GM19239 (cell line): ENCODE measurements around the gene JADE2.
"Not testable (repeated sequence)": the region's sequence is repeated elsewhere in the genome, so short reads cannot be mapped to it uniquely, and the experiment has no call there.

Source experiments
- DNase-seq: peaks from one replicate; pipeline ENCODE4 v3.0.0; 2011; ENCODE audit warnings: low spot score; ENCODE audit not compliant: insufficient read length
- FAIRE-seq: peaks from 2 replicates; lab custom pipeline; 2011; peaks lifted over from hg19 to GRCh38; lab: Jason Lieb, UNC

The JADE2 gene

GRCh38 chr5:134547579-134547978, 22.1 kb downstream of the JADE2 start:
- FAIRE-seq (no peak), DNase-seq (no peak)

- FAIRE-seq, result peak; percentile 23
Observed at GRCh38 chr5:134547999-134548658, 22.7 kb downstream of the JADE2 start.

GRCh38 chr5:134549714-134550113, 24.2 kb downstream of the JADE2 start:
- DNase-seq (no peak), FAIRE-seq (no peak)

More at GRCh38 chr5:134547999-134548658, 22.7 kb downstream of the JADE2 start:
- no peak for DNase-seq

- DNase-seq (no peak), FAIRE-seq (peak; percentile 83)
Observed at GRCh38 chr5:134550271-134551214, 25.1 kb downstream of the JADE2 start.

GRCh38 chr5:134551901-134552300, 26.4 kb downstream of the JADE2 start:
- no peak for FAIRE-seq
- DNase-seq, result no peak

GRCh38 chr5:134552301-134552700, 26.8 kb downstream of the JADE2 start:
- no peak for DNase-seq

GRCh38 chr5:134552716-134553115, 27.2 kb downstream of the JADE2 start:
- not testable (repeated sequence) for FAIRE-seq

More at GRCh38 chr5:134552301-134552700, 26.8 kb downstream of the JADE2 start:
- FAIRE-seq, result no peak

GRCh38 chr5:134553821-134554267, 28.4 kb downstream of the JADE2 start:
- FAIRE-seq (peak; percentile 28), DNase-seq (no peak)

More at GRCh38 chr5:134552716-134553115, 27.2 kb downstream of the JADE2 start:
- DNase-seq, result not testable (repeated sequence)

GRCh38 chr5:134554319-134555222, 29.1 kb downstream of the JADE2 start:
- DNase-seq (no peak), FAIRE-seq (peak; percentile 54)

- no peak for FAIRE-seq
- DNase-seq, result no peak
Observed at GRCh38 chr5:134555223-134555889, 29.9 kb downstream of the JADE2 start.

- no peak for DNase-seq
- no peak for FAIRE-seq
Observed at GRCh38 chr5:134555890-134556311, 30.4 kb downstream of the JADE2 start.

GRCh38 chr5:134556588-134556987, 31.1 kb downstream of the JADE2 start:
- FAIRE-seq, DNase-seq: not testable (repeated sequence)

- DNase-seq (no peak), FAIRE-seq (no peak)
Observed at GRCh38 chr5:134556994-134557393, 31.5 kb downstream of the JADE2 start.

- no peak for DNase-seq
- FAIRE-seq, result no peak
Observed at GRCh38 chr5:134559672-134560071, 34.2 kb downstream of the JADE2 start.

- no peak for DNase-seq
- no peak for FAIRE-seq
Observed at GRCh38 chr5:134560698-134561097, 35.2 kb downstream of the JADE2 start.

- FAIRE-seq (peak; percentile 64), DNase-seq (no peak)
Observed at GRCh38 chr5:134561871-134562296, 36.4 kb downstream of the JADE2 start.

- FAIRE-seq (no peak), DNase-seq (no peak)
Observed at GRCh38 chr5:134563221-134563620, 37.8 kb downstream of the JADE2 start.

- no peak for DNase-seq
- no peak for FAIRE-seq
Observed at GRCh38 chr5:134563962-134564361, 38.5 kb downstream of the JADE2 start.

- FAIRE-seq (no peak), DNase-seq (no peak)
Observed at GRCh38 chr5:134564396-134564795, 38.9 kb downstream of the JADE2 start.
